ENCODE measurements around the gene MME. TPM values are rescaled to one million over a fixed set of nuclear protein-coding genes. Genes with fewer than 3 reads are reported as not detected.

MME gene
- total RNA-seq, 4 donors from 2014 or later = 1.5 to 81.7 (median 20.5) TPM

DNA sequence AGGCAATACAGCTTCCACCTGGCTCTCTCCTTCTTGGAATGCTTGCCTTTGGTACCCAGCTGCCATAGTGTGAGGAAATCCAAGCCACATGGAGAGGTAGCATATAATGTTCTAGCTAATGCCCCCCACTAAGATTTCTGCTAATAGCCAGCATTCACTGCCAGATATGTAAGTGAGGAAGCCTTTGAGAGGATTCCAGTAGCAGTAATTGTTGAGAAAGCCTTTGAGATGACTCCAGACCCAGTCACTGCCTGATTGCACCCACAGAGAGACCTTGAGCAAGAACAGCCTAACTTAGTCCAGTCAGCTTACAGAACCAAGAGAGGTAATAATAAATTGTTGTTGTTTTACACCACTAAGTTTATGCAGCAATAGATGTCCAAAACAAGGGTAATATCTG, 150.3 kb downstream of the MME start:
- Histone ChIP-seq H3K27me3 (no peaks in the 10 kb centered on the region), H3K36me3 (no peaks in the 10 kb centered on the region), H3K9me3 (no peaks in the 10 kb centered on the region), H3K27ac (no peak overlapping the region), H3K4me3 (no peak overlapping the region), H3K4me1 (peaks cover 9 to 29% (median 12%) of the 10 kb centered on the region in 3 donors)
- no peak for ATAC-seq
- TF ChIP-seq POLR2A (IDR thresholded peaks at IDR 0.05) (no peak), POLR2AphosphoS5 (IDR thresholded peaks at IDR 0.05) (no peak), EP300 (IDR thresholded peaks at IDR 0.05) (no peak)
- TF ChIP-seq, protein P1, sequence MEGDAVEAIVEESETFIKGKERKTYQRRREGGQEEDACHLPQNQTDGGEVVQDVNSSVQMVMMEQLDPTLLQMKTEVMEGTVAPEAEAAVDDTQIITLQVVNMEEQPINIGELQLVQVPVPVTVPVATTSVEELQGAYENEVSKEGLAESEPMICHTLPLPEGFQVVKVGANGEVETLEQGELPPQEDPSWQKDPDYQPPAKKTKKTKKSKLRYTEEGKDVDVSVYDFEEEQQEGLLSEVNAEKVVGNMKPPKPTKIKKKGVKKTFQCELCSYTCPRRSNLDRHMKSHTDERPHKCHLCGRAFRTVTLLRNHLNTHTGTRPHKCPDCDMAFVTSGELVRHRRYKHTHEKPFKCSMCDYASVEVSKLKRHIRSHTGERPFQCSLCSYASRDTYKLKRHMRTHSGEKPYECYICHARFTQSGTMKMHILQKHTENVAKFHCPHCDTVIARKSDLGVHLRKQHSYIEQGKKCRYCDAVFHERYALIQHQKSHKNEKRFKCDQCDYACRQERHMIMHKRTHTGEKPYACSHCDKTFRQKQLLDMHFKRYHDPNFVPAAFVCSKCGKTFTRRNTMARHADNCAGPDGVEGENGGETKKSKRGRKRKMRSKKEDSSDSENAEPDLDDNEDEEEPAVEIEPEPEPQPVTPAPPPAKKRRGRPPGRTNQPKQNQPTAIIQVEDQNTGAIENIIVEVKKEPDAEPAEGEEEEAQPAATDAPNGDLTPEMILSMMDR (IDR thresholded peaks at IDR 0.05) = no peak

DNA sequence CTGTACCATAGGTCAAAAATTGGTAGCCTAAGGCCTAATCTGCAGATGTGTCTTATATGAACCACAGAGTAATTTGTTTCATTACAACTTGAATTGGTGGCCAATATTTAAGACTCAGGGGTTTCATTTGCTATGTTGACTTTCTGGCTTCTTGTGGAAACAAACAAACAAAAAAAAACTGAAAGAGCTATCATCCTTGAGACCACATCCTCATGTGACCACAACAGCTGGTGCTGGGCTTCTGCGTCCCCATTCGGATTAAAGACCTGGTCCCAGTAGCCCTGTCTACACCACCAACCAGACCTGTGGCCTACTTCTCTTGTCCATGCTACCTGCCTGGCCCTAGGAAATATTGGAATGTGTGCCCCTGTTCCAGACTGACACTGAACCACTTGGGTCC, 151.7 kb downstream of the MME start:
- H3K27me3 ChIP-seq = no peaks in the 10 kb centered on the region
- H3K4me1 ChIP-seq = peaks cover 9 to 29% (median 12%) of the 10 kb centered on the region in 3 donors
- peak overlapping the region; percentile 74 to 97 (median 80) for H3K27ac ChIP-seq
- no peak for TF ChIP-seq POLR2A (IDR thresholded peaks at IDR 0.05)
- TF ChIP-seq POLR2AphosphoS5 (IDR thresholded peaks at IDR 0.05) = no peak
- TF ChIP-seq, protein P1 (IDR thresholded peaks at IDR 0.05) = no peak
- no peak for TF ChIP-seq EP300 (IDR thresholded peaks at IDR 0.05)
- H3K9me3 ChIP-seq = no peaks in the 10 kb centered on the region
- ATAC-seq = no peak
- 100% methylated on average over 2 of the region's 2 CpGs for WGBS, 2 donors (ENCODE audit: low coverage in 1 of 2)
- H3K4me3 ChIP-seq = no peak overlapping the region
- H3K36me3 ChIP-seq = no peaks in the 10 kb centered on the region

DNA sequence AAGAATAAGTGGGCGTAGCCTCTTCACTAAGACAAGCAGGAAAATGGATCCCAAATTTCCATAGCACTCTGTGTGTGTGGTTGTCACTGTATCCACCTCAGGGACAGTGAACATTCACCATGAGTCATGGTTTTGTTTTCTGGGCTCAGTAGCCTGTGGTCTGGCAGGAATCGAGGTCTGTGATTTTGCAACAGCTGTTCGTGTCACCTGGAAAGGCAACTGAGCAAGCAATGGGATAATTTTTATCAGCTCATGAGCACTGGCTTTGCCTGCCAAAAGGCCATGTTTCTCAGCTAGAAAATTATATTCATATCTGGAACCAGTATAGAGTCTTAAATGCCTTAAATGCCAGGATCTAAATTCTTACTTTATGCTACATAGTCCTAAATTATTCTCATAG, 152.5 kb downstream of the MME start:
- Histone ChIP-seq H3K36me3 (no peaks in the 10 kb centered on the region), H3K27ac (peak overlapping the region; percentile 74 to 97 (median 80)), H3K27me3 (no peaks in the 10 kb centered on the region), H3K4me3 (no peak overlapping the region), H3K4me1 (peaks cover 9 to 29% (median 12%) of the 10 kb centered on the region in 3 donors), H3K9me3 (no peaks in the 10 kb centered on the region)
- WGBS, 2 donors (ENCODE audit: low coverage in 1 of 2) = 23 to 80% methylated on average over 2 to 3 of the region's 3 CpGs
- peak; percentile 91 for ATAC-seq
- TF ChIP-seq POLR2AphosphoS5 (IDR thresholded peaks at IDR 0.05) (peak; percentile 73), POLR2A (IDR thresholded peaks at IDR 0.05) (no peak), EP300 (IDR thresholded peaks at IDR 0.05) (no peak)
- TF ChIP-seq, protein P1 (IDR thresholded peaks at IDR 0.05) = no peak

DNA sequence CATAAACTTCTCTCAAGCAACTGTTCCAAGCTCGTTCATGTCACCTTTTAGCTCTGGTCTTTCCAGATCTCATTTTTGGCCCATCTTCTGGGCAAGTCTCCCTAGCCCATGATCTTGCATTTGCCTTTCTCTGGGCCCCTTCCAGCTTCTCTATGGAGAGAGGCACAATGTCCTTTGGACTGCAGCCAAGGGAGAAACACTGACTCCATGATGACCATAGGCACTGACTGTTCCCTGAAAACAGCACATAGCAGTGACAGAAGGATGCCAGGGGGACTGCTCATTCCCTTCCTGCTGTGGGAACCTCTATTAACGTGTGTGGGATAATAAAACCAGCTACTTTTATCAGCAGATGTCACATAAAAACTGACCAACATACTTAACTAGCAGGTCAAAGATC, 153.1 kb downstream of the MME start:
- H3K9me3 ChIP-seq = no peaks in the 10 kb centered on the region
- H3K27ac ChIP-seq = peak overlapping the region; percentile 74 to 97 (median 80)
- WGBS, 2 donors (ENCODE audit: low coverage in 1 of 2) = 10 to 12% methylated on average over 2 of the region's 2 CpGs
- no peaks in the 10 kb centered on the region for H3K27me3 ChIP-seq
- peaks cover 9 to 29% (median 12%) of the 10 kb centered on the region in 3 donors for H3K4me1 ChIP-seq
- peak; percentile 85 for ATAC-seq
- no peak overlapping the region for H3K4me3 ChIP-seq
- H3K36me3 ChIP-seq = no peaks in the 10 kb centered on the region
- TF ChIP-seq POLR2A (IDR thresholded peaks at IDR 0.05) = no peak
- TF ChIP-seq, protein P1 (IDR thresholded peaks at IDR 0.05) = no peak
- peak; percentile 95 for TF ChIP-seq POLR2AphosphoS5 (IDR thresholded peaks at IDR 0.05)

Other genes with a start within 250 kb of the MME start
- not detected for gene STRIT1, start 213.4 kb downstream of the MME start, total RNA-seq